KMS-11 (cell line): ENCODE results near the gene CCDC122.
"Not testable (repeated sequence)": the region's sequence is repeated elsewhere in the genome, so short reads cannot be mapped to it uniquely, and the experiment has no call there.

ENCODE experiments used
- H2AFZ ChIP-seq: fragments of 200-600 bp; sonication (generic); 2 replicates; pipeline ENCODE4 v1.6.1; 2016; ENCODE audit warnings: antibody characterized with exemption, mixed run types, low read depth
- H3K27ac ChIP-seq: fragments of 200-600 bp; sonication (generic); 2 replicates; pipeline ENCODE4 v1.6.1; 2016; ENCODE audit warnings: mild to moderate bottlenecking, mixed run types
- H3K27me3 ChIP-seq: fragments of 200-600 bp; sonication (generic); 2 replicates; pipeline ENCODE4 v1.6.1; 2017; ENCODE audit warnings: mild to moderate bottlenecking, low read depth, mixed run types, moderate library complexity; ENCODE audit not compliant: insufficient read depth
- H3K36me3 ChIP-seq: fragments of 200-600 bp; sonication (generic); 2 replicates; pipeline ENCODE4 v1.6.1; 2017; ENCODE audit warnings: mild to moderate bottlenecking, mixed run types; ENCODE audit not compliant: insufficient read depth
- H3K4me1 ChIP-seq: fragments of 200-600 bp; sonication (generic); 2 replicates; pipeline ENCODE4 v1.6.1; 2016; ENCODE audit warnings: mild to moderate bottlenecking, low read depth, mixed run types; ENCODE audit not compliant: poor library complexity, severe bottlenecking
- H3K4me2 ChIP-seq: fragments of 200-600 bp; sonication (generic); 2 replicates; pipeline ENCODE4 v1.7.0; 2016; ENCODE audit warnings: mild to moderate bottlenecking, mixed run types
- H3K4me3 ChIP-seq: fragments of 200-600 bp; sonication (generic); IDR thresholded peaks from 2 replicates; pipeline ENCODE4 v1.6.1; 2017; ENCODE audit warnings: low read depth, low read length, mixed read lengths; ENCODE audit not compliant: insufficient read depth
- H3K79me2 ChIP-seq: fragments of 200-600 bp; sonication (generic); 2 replicates; pipeline ENCODE4 v1.6.1; 2016; ENCODE audit warnings: low read depth, mixed run types; ENCODE audit not compliant: insufficient read depth
- H3K9ac ChIP-seq: fragments of 200-600 bp; sonication (generic); 2 replicates; pipeline ENCODE4 v1.6.1; 2016; ENCODE audit warnings: mild to moderate bottlenecking, mixed run types
- H4K20me1 ChIP-seq: fragments of 200-600 bp; sonication (generic); 2 replicates; pipeline ENCODE4 v1.6.1; 2016; ENCODE audit warnings: mild to moderate bottlenecking, mixed run types; ENCODE audit not compliant: insufficient read depth
- TF ChIP-seq, protein P1 (sequence below): fragments of 200-600 bp; sonication (generic); conservative IDR thresholded peaks from 2 replicates; pipeline ENCODE4 v1.6.1; 2017; ENCODE audit warnings: low read depth, mild to moderate bottlenecking, antibody characterized with exemption, low read length, moderate library complexity, mixed read lengths

The CCDC122 gene

DNA sequence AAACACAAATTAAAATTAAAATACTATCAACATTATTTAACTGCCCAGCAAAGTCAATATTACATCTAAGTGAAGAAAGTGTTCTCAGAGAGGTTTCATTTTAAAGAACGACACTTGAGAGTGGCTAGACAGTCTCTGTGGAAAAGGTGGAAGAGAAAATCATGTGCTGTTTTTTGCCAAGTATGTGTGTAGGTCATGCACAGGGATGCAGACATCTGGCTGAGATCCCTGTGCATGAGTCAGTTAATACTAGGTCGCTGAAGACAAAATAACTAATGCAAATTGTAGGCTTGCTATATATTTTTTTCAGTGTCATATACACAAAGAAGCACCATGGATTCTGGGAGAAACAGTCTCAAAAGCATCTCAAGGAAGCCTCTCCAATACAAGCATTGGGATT lies 48.5 kb downstream of the CCDC122 start:
- Histone ChIP-seq H3K27ac (no peak overlapping the region), H3K79me2 (no peaks in the 10 kb centered on the region), H3K4me3 (no peak overlapping the region), H3K4me1 (no peaks in the 10 kb centered on the region), H4K20me1 (no peaks in the 10 kb centered on the region), H3K4me2 (no peak overlapping the region), H3K36me3 (no peaks in the 10 kb centered on the region), H3K9ac (no peak overlapping the region), H2AFZ (no peak overlapping the region), H3K27me3 (no peaks in the 10 kb centered on the region)
- TF ChIP-seq, protein P1, sequence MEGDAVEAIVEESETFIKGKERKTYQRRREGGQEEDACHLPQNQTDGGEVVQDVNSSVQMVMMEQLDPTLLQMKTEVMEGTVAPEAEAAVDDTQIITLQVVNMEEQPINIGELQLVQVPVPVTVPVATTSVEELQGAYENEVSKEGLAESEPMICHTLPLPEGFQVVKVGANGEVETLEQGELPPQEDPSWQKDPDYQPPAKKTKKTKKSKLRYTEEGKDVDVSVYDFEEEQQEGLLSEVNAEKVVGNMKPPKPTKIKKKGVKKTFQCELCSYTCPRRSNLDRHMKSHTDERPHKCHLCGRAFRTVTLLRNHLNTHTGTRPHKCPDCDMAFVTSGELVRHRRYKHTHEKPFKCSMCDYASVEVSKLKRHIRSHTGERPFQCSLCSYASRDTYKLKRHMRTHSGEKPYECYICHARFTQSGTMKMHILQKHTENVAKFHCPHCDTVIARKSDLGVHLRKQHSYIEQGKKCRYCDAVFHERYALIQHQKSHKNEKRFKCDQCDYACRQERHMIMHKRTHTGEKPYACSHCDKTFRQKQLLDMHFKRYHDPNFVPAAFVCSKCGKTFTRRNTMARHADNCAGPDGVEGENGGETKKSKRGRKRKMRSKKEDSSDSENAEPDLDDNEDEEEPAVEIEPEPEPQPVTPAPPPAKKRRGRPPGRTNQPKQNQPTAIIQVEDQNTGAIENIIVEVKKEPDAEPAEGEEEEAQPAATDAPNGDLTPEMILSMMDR: no peak

DNA sequence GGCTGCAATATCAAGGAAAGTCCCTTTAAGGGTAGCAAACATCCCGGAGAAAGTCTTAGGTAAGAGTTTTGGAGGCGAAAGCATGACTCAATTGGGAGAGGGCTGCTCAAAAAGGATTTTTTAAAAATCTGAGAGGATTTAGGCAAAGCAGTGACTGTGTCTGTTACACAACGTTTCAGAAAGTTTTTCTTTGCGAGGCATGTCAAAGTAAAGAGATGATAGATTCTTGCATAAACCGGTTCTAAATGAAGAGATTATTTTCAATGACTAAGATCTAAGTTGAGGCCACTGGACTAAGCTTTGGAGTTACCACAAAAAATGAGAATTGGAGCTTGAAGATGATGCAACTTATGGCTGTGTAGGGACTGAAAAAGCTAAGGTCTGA lies 49.1 kb downstream of the CCDC122 start:
- Histone ChIP-seq H3K9ac (no peak overlapping the region), H2AFZ (no peak overlapping the region), H3K27ac (no peak overlapping the region)

DNA sequence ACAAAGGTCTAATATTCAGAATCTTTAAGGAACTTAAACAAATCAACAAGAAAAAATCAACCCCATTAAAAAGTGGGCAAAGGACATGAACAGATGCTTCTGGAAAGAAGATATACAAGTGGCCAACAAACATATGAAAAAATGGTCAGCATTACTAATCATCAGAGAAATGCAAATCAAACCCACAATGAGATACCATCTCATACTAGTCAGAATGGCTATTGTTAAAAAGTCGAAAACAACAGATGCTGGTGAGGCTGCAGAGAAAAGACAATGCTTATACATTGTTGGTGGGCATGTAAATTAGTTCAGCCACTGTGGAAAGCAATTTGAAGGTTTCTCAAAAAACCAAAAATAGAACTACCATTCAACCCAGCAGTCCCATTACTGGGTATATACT lies 54.9 kb downstream of the CCDC122 start:
- H3K4me1 ChIP-seq, H3K9ac ChIP-seq, H3K4me3 ChIP-seq, H3K27ac ChIP-seq, H3K36me3 ChIP-seq, H3K27me3 ChIP-seq, H2AFZ ChIP-seq, H3K4me2 ChIP-seq, H3K79me2 ChIP-seq, H4K20me1 ChIP-seq: not testable (repeated sequence)

More for the DNA sequence above, 49.1 kb downstream of the CCDC122 start:
- Histone ChIP-seq H3K27me3 (no peaks in the 10 kb centered on the region), H3K4me1 (no peaks in the 10 kb centered on the region), H3K4me2 (no peak overlapping the region), H4K20me1 (no peaks in the 10 kb centered on the region), H3K36me3 (no peaks in the 10 kb centered on the region), H3K79me2 (no peaks in the 10 kb centered on the region), H3K4me3 (no peak overlapping the region)
- TF ChIP-seq, protein P1: no peak

DNA sequence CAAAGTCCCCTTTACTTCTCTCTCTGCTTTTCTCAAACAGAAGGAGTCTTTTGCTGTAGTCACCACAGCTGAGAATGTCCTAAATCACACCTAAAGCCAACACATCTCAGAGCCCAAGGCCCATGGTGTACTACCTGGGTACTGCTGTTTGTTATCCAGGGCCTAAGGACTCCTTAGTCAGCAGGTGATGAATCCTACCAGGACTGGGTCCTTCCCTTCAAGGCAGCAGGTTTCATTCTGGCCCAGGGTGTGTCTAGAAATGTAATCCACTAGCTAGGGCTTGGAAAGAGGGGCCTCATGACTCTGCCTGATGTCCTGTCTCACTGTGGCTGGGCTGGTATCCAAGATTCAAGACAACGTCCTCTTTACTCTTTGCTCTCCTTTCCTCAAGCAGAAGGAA lies 56.6 kb downstream of the CCDC122 start:
- Histone ChIP-seq H2AFZ (no peak overlapping the region), H3K4me1 (peaks cover 7% of the 10 kb centered on the region), H3K4me2 (no peak overlapping the region), H3K79me2 (no peaks in the 10 kb centered on the region), H4K20me1 (no peaks in the 10 kb centered on the region), H3K4me3 (no peak overlapping the region), H3K27ac (no peak overlapping the region), H3K9ac (no peak overlapping the region), H3K27me3 (no peaks in the 10 kb centered on the region), H3K36me3 (no peaks in the 10 kb centered on the region)
- TF ChIP-seq, protein P1: no peak

DNA sequence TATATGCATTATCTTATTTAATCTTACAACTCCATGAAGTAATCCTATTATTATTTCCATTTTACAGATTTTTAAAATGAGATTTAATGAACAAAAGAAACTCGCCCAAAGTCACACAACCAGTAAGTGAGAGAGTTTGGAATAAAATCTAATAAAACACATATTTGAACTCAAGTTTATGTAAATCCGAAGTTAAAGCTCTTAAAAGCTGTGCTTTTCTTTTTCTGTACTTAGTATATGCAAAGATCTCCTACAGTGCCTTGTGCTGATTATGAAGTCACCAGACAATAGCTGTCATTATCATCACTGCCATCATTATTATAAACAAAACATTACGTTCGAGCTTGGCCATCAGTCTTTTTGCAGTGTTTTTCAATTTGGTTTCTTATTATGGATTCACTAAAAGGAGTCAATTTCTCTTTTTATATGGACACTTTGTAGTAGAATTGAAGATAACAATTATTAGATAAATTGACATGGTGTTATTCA lies 63.1 kb downstream of the CCDC122 start:
- Histone ChIP-seq H3K4me1 (peaks cover 7% of the 10 kb centered on the region), H3K36me3 (no peaks in the 10 kb centered on the region), H4K20me1 (no peaks in the 10 kb centered on the region), H3K27ac (no peak overlapping the region), H3K4me3 (no peak overlapping the region), H3K4me2 (no peak overlapping the region), H3K9ac (no peak overlapping the region), H3K79me2 (no peaks in the 10 kb centered on the region), H3K27me3 (no peaks in the 10 kb centered on the region), H2AFZ (no peak overlapping the region)
- TF ChIP-seq, protein P1: no peak
